ENCODE data around the gene ACTMAP. TPM values are rescaled to one million over a fixed set of nuclear protein-coding genes. Genes with fewer than 3 reads are reported as not detected.

ACTMAP gene
- total and polyA plus RNA-seq, 2 of the 13 experiments (the other 11 are each of a cell fraction or from before 2014, with no cell fraction given) = 2.2 to 7.9 TPM

- TF ChIP-seq HDAC6 (IDR thresholded peaks at IDR 0.05; ENCODE audit: low read depth, low read length) (no peak), ZNF816 (CRISPR knock-in tag; IDR thresholded peaks at IDR 0.05; ENCODE audit: borderline replicate concordance) (no peak), CERS6 (CRISPR knock-in tag; IDR thresholded peaks at IDR 0.05) (no peak), ZFX (CRISPR knock-in tag; IDR thresholded peaks at IDR 0.05; ENCODE audit: low read depth) (peak; percentile 94), MXI1 (IDR thresholded peaks at IDR 0.05; ENCODE audit: borderline replicate concordance, low read depth, low read length) (peak; percentile 52; the same call in 1 of the 3 replicates), ZSCAN31 (CRISPR knock-in tag; IDR thresholded peaks at IDR 0.05; ENCODE audit: low read depth) (no peak), NCOA5 (CRISPR knock-in tag; IDR thresholded peaks at IDR 0.05) (no peak), IKZF5 (CRISPR knock-in tag; IDR thresholded peaks at IDR 0.05) (no peak), ZNF18 (CRISPR knock-in tag; IDR thresholded peaks at IDR 0.05; ENCODE audit: insufficient replicate concordance) (peak; percentile 65), PRDM15 (CRISPR knock-in tag; IDR thresholded peaks at IDR 0.05) (peak; percentile 56; the same call in 1 of the 2 replicates), TOPORS (CRISPR knock-in tag; IDR thresholded peaks at IDR 0.05) (no peak), MAFK (conservative IDR thresholded peaks at IDR 0.05 in 1 of 2, IDR thresholded peaks at IDR 0.05 in 1 of 2; ENCODE audit: low read length in 2 of 2) (peak in 1 of 2 experiments; percentile 73; a peak in 2 of 4 replicates), GLMP (CRISPR knock-in tag; IDR thresholded peaks at IDR 0.05; ENCODE audit: borderline replicate concordance) (no peak), POGZ (CRISPR knock-in tag; IDR thresholded peaks at IDR 0.05) (peak; percentile 54; the same call in 1 of the 2 replicates), POLR2AphosphoS2 (IDR thresholded peaks at IDR 0.05; ENCODE audit: low read depth, low read length) (no peak), NFKB2 (CRISPR knock-in tag; IDR thresholded peaks at IDR 0.05; ENCODE audit: borderline replicate concordance) (no peak), ZNF737 (CRISPR knock-in tag; IDR thresholded peaks at IDR 0.05; ENCODE audit: borderline replicate concordance) (no peak), TCF12 (IDR thresholded peaks at IDR 0.05) (no peak), TCF12 (CRISPR knock-in tag; IDR thresholded peaks at IDR 0.05) (no peak), DR1 (CRISPR knock-in tag; IDR thresholded peaks at IDR 0.05) (0 out of 2 replicates have a peak, but pooled peaks have one; percentile 40), PTBP1 (IDR thresholded peaks at IDR 0.05; ENCODE audit: low read depth, low read length, poor library complexity, severe bottlenecking) (no peak)
Observed at GRCh38 chr19:40777937-40778705, 27.8 kb upstream of the ACTMAP start, which contains the start of gene RAB4B (continued).
